GM12878 (cell line): Measurements from ENCODE around the gene HES7. TPM values are rescaled to one million over a fixed set of nuclear protein-coding genes. Genes with fewer than 3 reads are reported as not detected.

Source experiments
- BACH1 ChIP-seq: fragments of 450-650 bp; IDR thresholded peaks from 2 replicates; pipeline ENCODE4 v1.6.1; 2017; ENCODE audit warnings: mild to moderate bottlenecking, borderline replicate concordance
- CBX5 ChIP-seq: sonication (generic); IDR thresholded peaks from 2 replicates; pipeline ENCODE4 v1.6.1; 2016; ENCODE audit warnings: low read depth, moderate library complexity, mild to moderate bottlenecking, inconsistent platforms
- DPF2 ChIP-seq: fragments of 450-650 bp; IDR thresholded peaks from 2 replicates; pipeline ENCODE4 v1.6.1; 2017; ENCODE audit warnings: mild to moderate bottlenecking
- EGR1 ChIP-seq, 2 experiments: IDR thresholded peaks; 1 replicate in 1 of 2; 2 replicates in 1 of 2; pipeline ENCODE4 v1.6.1; 2011 to 2012; ENCODE audit warnings: low read depth in 2 of 2, low read length in 2 of 2, borderline replicate concordance in 1 of 2, mild to moderate bottlenecking in 1 of 2, moderate library complexity in 1 of 2
- FOS ChIP-seq: IDR thresholded peaks from 3 replicates; pipeline ENCODE4 v1.6.1; 2011; ENCODE audit warnings: borderline replicate concordance; ENCODE audit not compliant: insufficient read length; ENCODE audit errors: extremely low read depth
- MEF2B ChIP-seq: fragments of 450-650 bp; IDR thresholded peaks from 2 replicates; pipeline ENCODE4 v1.6.1; 2018; ENCODE audit warnings: mild to moderate bottlenecking, moderate library complexity; ENCODE audit not compliant: partially characterized antibody, poor library complexity, severe bottlenecking
- MYB ChIP-seq: fragments of 150-350 bp; IDR thresholded peaks from 2 replicates; pipeline ENCODE4 v1.6.1; 2014; ENCODE audit warnings: mild to moderate bottlenecking, low read depth, low read length, borderline replicate concordance
- RAD51 ChIP-seq: fragments of 450-650 bp; IDR thresholded peaks from 2 replicates; pipeline ENCODE4 v1.6.1; 2016; ENCODE audit warnings: moderate library complexity, mild to moderate bottlenecking, inconsistent platforms
- RFX5 ChIP-seq: IDR thresholded peaks from 2 replicates; pipeline ENCODE4 v1.6.1; 2011; ENCODE audit warnings: low read depth, low read length, improper control_type of control experiment
- SIX5 ChIP-seq: IDR thresholded peaks from 2 replicates; pipeline ENCODE4 v1.6.1; 2011; ENCODE audit warnings: mild to moderate bottlenecking, low read depth, low read length, moderate library complexity; ENCODE audit not compliant: severe bottlenecking
- SREBF2 ChIP-seq: IDR thresholded peaks from 2 replicates; pipeline ENCODE4 v1.6.1; 2012; ENCODE audit warnings: mild to moderate bottlenecking, low read length
- TAF1 ChIP-seq: IDR thresholded peaks from 2 replicates; pipeline ENCODE4 v1.6.1; 2011; ENCODE audit warnings: mild to moderate bottlenecking, low read depth, low read length, borderline replicate concordance
- TCF12 ChIP-seq: IDR thresholded peaks from 2 replicates; pipeline ENCODE4 v1.6.1; 2011; ENCODE audit warnings: low read depth, mild to moderate bottlenecking, low read length
- USF1 ChIP-seq: IDR thresholded peaks from 2 replicates; pipeline ENCODE4 v1.6.1; 2011; ENCODE audit warnings: borderline replicate concordance, low read depth, mild to moderate bottlenecking, moderate library complexity, mixed read lengths, low read length; ENCODE audit not compliant: insufficient read depth; ENCODE audit errors: extremely low read length
- USF2 ChIP-seq: IDR thresholded peaks from 2 replicates; pipeline ENCODE4 v1.6.1; 2011; ENCODE audit warnings: low read depth, low read length, improper control_type of control experiment, borderline replicate concordance
- ZNF384 ChIP-seq: IDR thresholded peaks from 2 replicates; pipeline ENCODE4 v1.6.1; 2012; ENCODE audit warnings: low read depth, mild to moderate bottlenecking, low read length, improper control_type of control experiment, borderline replicate concordance
- polyA plus RNA-seq, 11 experiments: library from polyadenylated mRNA; depleted of rRNA in 4 of 11; unstranded in 6 of 11; stranded (reverse) in 5 of 11; fragments of >200 nt; fragmentation: Nextera tagmentation in 4 of 11; fragmentation: Illumina TruSeq in 1 of 11; extraction: Ambion mirVana in 4 of 11; extraction: Trizol in 1 of 11; gene quantifications; 1 replicate in 1 of 11; 2 replicates in 10 of 11; pipeline versions ENCODE4 v1.2.1 to v1.2.3, GENCODE V29; 2011 to 2016; ENCODE audit warnings: inconsistent platforms in 2 of 11, missing spikeins in 2 of 11, low read depth in 1 of 11
- total RNA-seq, 4 experiments: library from RNA; depleted of rRNA in 3 of 4; stranded (reverse); fragments of >200 nt in 3 of 4; fragmentation: Illumina TruSeq in 1 of 4; extraction: Trizol in 1 of 4; gene quantifications; 2 replicates each; pipeline versions ENCODE4 v1.2.1 to v1.2.3, GENCODE V29; 2013 to 2021
- TF ChIP-seq, protein P1 (sequence below): fragments of 450-650 bp; IDR thresholded peaks from 2 replicates; pipeline ENCODE4 v1.6.1; 2017; ENCODE audit warnings: mild to moderate bottlenecking, moderate library complexity
- TF ChIP-seq, protein P2 (sequence below): fragments of 450-650 bp; IDR thresholded peaks from 2 replicates; pipeline ENCODE4 v1.6.1; 2016; ENCODE audit warnings: mild to moderate bottlenecking, moderate library complexity, borderline replicate concordance

Gene HES7
- total and polyA plus RNA-seq, 10 of the 15 experiments (the other 5 are each of a cell fraction or from before 2014, with no cell fraction given), result 0.07 to 1.3 (median 0.63) TPM; not detected in 4

DNA sequence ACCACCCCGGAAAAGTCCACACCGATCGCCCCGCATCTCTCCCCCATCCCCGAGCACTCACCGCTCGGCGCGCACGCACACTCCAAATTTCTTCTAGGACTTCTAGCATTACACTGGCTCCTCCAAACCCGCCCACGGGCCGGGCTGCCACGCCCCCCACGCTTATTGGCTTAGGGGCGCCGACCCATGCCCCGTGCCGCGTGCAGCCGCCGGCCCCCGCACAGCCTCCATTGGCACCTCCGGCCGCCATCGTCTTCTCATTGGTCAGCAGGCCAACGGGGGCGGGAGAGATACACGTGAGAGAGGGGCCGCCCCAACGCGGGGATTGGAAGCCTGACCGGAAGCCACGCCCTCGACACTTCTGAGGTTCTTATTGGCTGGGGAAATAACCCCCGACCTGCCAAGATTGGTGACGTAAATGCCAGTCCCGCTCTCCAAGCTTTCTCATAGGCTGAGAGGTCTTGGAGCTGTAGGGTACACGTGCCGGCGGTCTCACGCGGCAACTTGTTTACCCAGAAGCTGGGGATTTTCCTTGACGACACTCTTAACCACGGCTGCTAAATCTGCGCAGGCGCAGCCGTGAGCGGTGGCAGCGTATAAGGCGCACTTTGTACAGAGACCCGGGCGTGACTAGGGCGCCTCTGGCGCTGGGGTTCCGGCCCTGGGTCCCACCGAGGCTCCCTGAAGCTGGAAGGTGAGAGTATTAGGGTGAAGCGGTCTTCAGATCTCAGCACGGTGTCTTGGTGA is 32.5 kb upstream of the HES7 start (continued):
- TF ChIP-seq, protein P1, sequence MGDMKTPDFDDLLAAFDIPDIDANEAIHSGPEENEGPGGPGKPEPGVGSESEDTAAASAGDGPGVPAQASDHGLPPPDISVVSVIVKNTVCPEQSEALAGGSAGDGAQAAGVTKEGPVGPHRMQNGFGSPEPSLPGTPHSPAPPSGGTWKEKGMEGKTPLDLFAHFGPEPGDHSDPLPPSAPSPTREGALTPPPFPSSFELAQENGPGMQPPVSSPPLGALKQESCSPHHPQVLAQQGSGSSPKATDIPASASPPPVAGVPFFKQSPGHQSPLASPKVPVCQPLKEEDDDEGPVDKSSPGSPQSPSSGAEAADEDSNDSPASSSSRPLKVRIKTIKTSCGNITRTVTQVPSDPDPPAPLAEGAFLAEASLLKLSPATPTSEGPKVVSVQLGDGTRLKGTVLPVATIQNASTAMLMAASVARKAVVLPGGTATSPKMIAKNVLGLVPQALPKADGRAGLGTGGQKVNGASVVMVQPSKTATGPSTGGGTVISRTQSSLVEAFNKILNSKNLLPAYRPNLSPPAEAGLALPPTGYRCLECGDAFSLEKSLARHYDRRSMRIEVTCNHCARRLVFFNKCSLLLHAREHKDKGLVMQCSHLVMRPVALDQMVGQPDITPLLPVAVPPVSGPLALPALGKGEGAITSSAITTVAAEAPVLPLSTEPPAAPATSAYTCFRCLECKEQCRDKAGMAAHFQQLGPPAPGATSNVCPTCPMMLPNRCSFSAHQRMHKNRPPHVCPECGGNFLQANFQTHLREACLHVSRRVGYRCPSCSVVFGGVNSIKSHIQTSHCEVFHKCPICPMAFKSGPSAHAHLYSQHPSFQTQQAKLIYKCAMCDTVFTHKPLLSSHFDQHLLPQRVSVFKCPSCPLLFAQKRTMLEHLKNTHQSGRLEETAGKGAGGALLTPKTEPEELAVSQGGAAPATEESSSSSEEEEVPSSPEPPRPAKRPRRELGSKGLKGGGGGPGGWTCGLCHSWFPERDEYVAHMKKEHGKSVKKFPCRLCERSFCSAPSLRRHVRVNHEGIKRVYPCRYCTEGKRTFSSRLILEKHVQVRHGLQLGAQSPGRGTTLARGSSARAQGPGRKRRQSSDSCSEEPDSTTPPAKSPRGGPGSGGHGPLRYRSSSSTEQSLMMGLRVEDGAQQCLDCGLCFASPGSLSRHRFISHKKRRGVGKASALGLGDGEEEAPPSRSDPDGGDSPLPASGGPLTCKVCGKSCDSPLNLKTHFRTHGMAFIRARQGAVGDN, result peak; percentile 86
- peak; percentile 19; the same call in 1 of the 2 replicates for TF ChIP-seq USF2
- TF ChIP-seq, protein P2, sequence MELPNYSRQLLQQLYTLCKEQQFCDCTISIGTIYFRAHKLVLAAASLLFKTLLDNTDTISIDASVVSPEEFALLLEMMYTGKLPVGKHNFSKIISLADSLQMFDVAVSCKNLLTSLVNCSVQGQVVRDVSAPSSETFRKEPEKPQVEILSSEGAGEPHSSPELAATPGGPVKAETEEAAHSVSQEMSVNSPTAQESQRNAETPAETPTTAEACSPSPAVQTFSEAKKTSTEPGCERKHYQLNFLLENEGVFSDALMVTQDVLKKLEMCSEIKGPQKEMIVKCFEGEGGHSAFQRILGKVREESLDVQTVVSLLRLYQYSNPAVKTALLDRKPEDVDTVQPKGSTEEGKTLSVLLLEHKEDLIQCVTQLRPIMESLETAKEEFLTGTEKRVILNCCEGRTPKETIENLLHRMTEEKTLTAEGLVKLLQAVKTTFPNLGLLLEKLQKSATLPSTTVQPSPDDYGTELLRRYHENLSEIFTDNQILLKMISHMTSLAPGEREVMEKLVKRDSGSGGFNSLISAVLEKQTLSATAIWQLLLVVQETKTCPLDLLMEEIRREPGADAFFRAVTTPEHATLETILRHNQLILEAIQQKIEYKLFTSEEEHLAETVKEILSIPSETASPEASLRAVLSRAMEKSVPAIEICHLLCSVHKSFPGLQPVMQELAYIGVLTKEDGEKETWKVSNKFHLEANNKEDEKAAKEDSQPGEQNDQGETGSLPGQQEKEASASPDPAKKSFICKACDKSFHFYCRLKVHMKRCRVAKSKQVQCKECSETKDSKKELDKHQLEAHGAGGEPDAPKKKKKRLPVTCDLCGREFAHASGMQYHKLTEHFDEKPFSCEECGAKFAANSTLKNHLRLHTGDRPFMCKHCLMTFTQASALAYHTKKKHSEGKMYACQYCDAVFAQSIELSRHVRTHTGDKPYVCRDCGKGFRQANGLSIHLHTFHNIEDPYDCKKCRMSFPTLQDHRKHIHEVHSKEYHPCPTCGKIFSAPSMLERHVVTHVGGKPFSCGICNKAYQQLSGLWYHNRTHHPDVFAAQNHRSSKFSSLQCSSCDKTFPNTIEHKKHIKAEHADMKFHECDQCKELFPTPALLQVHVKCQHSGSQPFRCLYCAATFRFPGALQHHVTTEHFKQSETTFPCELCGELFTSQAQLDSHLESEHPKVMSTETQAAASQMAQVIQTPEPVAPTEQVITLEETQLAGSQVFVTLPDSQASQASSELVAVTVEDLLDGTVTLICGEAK, result peak; percentile 78; the same call in 1 of the 2 replicates
- TF ChIP-seq MEF2B, result peak; percentile 100
- no peak for TF ChIP-seq SREBF2
- peak; percentile 84 for TF ChIP-seq RAD51
- TF ChIP-seq TCF12, result 0 out of 2 replicates have a peak, but pooled peaks have one; percentile 36
- TF ChIP-seq DPF2, result peak; percentile 10; the same call in 1 of the 2 replicates
- peak; percentile 80 for TF ChIP-seq RFX5
- TF ChIP-seq FOS, result peak; percentile 84
- TF ChIP-seq MYB, result 0 out of 2 replicates have a peak, but pooled peaks have one; percentile 24
- peak; percentile 10 to 98 for TF ChIP-seq EGR1 (IDR thresholded peaks at IDR 0.05; ENCODE audit: borderline replicate concordance in 1 of 2, low read depth in 2 of 2, low read length in 2 of 2)
- TF ChIP-seq BACH1, result peak; percentile 14; the same call in 1 of the 2 replicates
- peak; percentile 47 for TF ChIP-seq USF1
- TF ChIP-seq TAF1, result peak; percentile 83
- TF ChIP-seq ZNF384, result no peak
- no peak for TF ChIP-seq SIX5
- TF ChIP-seq CBX5, result no peak
